GM12801 (cell line): ENCODE measurements around the gene OR10H1.

Experiments used
- CTCF ChIP-seq: IDR thresholded peaks from one replicate; pipeline ENCODE4 v1.5.1; 2011; ENCODE audit warnings: control low read depth; ENCODE audit not compliant: insufficient read length; ENCODE audit errors: extremely low read depth

The OR10H1 gene

DNA sequence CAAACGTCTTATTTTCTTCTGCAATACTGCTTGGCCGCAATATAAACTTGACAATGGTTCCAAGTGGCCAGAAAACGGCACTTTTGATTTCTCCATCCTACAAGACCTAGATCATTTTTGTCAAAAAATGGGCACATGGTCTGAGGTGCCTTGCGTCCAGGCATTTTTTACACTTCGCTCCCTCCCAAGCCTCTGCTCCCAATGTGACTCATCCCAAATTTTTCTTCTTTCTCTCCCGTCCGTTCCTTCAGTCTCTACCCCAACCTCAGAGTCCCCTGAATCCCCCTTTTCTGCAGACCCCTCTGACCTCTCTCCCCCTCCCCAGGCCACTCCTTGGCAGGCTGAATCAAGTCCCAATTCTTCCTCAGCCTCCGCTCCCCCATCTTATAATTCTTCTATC is 14.3 kb upstream of the OR10H1 start:
- no peak for TF ChIP-seq CTCF

DNA sequence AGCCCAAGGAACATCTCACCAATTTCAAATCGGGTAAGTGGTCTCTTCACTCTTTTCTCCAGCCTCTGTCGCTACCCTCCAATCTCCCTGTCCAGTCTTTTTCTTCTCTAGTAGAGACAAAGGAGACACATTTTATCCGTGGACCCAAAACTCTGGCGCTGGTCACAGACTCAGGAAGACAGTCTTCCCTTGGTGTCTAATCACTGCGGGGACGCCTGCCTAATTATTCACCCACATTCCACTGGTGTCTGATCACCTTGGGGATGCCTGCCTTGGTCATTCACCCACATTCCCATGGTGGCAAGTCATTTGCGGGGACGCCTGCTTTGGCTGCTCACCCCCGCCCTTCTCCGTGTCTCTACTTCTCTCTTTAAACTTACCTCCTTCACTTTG is 13.8 kb upstream of the OR10H1 start:
- TF ChIP-seq CTCF: no peak

DNA sequence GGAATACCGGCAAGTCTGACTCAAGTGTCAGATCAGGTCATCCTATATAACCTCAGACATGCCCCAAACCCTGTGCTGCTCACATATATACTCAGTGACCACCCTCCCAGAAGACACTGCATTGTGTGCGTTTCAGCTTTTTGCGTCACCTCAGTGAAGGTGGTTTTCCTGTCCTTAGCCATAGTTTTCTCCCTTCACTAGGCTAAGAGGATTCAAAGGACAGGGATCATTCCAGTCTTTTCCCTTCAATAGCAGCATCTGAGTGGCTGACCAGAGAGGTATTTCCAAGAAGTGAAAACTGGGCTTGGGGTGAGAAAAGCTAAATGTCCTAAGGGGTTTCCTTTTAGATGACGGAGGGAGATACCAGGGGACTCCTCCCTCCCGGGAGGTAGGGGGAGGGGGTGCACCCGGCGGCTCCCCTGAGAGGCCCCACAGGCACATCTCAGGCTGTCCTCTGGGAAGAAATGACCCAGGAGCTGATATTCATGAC is 12.7 kb upstream of the OR10H1 start:
- TF ChIP-seq CTCF: no peak

DNA sequence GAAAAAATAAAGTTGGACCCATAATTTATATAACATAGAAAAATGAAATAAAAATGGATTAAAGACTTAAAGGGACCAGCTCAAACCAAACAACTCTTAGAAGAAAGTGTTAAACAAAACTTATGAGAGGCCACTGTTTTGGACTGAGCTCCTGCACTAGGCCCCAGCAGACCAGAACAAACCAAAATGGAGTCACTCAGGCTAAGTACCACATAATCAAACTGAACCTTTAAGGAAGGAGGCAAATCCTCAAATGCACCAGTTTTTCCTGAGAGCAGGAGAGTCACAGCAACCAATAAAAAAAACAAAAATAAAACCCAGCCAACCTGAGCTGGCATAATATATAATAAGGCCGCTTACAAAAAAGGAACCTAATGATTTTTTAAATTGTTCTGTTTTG is 10.3 kb upstream of the OR10H1 start:
- TF ChIP-seq CTCF: no peak

DNA sequence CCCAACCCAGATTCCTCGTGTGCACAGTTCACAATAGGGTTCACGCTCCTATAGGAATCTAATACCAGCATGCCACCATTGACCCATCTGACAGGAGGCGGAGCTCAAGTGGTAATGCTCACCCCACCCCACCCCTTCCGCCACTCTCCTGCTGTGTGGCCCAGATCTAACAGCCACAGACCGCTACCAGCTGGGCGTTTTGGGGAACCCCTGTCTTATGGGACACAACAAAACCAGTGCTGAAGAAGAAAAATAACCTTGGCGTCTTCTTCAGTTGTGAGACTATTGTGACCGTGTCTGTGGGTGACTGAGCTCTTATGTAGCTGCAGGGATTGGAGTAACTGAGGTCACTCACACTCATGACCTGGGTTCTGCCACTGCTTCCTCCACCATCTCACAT is 5.2 kb upstream of the OR10H1 start:
- no peak for TF ChIP-seq CTCF

DNA sequence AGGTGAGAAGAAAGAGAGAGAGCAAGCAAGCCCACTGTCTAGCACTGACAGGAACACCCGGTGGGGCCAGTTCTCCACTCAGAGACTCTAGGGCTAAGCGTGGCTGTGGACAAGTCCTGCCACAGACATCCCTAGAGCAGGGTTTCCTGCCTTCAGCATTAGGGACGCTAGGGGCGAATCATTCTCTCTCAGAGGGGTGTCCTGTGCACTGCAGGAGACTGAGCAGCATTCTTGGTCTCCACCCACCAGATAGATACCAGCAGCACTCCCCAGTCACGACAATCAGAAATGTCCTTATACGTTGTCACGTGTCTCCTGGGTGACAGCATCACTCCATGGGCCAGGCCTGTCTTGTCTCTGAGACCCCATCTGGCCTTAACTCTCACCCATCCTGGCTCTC is 1.5 kb downstream of the OR10H1 start:
- no peak for TF ChIP-seq CTCF

DNA sequence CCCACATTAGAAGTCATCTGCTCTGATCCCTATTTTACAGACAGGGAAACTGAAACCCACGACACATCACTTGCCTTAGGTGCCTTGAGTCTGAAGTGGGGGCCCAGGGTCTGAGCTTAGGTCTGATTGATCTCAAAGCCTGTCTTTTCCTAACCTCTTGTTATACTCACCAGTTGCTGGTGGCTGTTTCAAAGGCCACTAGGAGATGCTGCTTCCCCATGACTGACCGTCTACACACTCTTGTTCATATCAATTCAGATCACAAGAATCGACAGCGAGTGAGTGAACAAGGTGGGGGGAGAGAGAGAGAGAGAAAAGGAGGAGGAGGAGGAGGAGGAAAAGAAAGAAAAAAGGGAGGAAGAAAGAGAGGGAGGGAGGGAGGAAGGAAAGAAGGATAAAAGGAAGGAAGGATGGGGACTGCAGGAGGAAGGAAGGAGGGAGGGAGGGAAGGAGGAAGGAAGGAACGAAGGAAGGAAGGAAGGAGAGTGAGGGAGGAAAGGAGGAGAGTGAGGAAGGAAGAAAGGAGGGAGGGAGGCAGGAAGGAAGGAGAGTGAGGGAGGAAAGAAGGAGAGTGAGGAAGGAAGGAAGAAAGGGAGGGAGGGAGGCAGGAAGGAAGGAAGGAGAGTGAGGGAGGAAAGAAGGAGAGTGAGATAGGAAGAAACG is 3.3 kb downstream of the OR10H1 start:
- TF ChIP-seq CTCF: no peak
